Muscle layer of colon (tissue), 2 donors: ENCODE measurements around the gene TRPV6.

Experiments
- H3K27ac ChIP-seq: one replicate; pipeline ENCODE4 v1.7.0; 2013; ENCODE audit warnings: low read depth, mild to moderate bottlenecking, low read length, moderate library complexity
- H3K27me3 ChIP-seq, 2 donors: one replicate each; pipeline ENCODE4 v1.7.0; 2013; ENCODE audit warnings: low read length in 2 of 2, mild to moderate bottlenecking in 2 of 2; ENCODE audit not compliant: insufficient read depth in 2 of 2, control insufficient read depth in 1 of 2
- H3K36me3 ChIP-seq: one replicate; pipeline ENCODE4 v1.7.0; 2013; ENCODE audit warnings: mild to moderate bottlenecking, low read length; ENCODE audit not compliant: insufficient read depth
- H3K4me1 ChIP-seq: one replicate; pipeline ENCODE4 v1.7.0; 2013; ENCODE audit warnings: mild to moderate bottlenecking, low read length; ENCODE audit not compliant: insufficient read depth
- H3K4me3 ChIP-seq, 2 donors: one replicate each; pipeline ENCODE4 v1.7.0; 2013; ENCODE audit warnings: low read length in 2 of 2, low read depth in 1 of 2, mild to moderate bottlenecking in 1 of 2, moderate library complexity in 1 of 2
- H3K9ac ChIP-seq: one replicate; pipeline ENCODE4 v1.7.0; 2013; ENCODE audit warnings: low read length
- H3K9me3 ChIP-seq: one replicate; pipeline ENCODE4 v1.7.0; 2013; ENCODE audit warnings: mild to moderate bottlenecking, low read length
- donor health status: abdominal sarcoma.
- donor health status: Adenocarcinoma of cecum.

Gene TRPV6

DNA sequence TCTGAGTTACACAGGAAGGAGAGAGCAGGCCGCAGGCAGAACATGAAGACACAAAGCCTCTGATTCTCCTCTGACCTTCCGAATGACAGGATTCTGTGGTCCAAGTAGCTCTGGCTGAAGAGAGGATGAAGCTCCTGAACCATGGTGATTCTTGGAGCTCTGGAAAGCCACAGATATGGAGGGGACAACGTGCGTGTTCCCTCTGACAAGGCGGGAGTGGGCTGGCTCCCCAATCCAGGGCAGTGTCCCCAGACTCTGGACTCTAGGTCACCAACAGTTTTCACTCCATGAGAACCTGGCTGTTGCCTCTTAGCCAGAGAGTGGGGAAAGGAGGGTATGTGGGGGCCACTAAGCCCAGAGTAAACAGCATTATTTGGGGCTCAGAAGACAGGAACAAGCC, 7.4 kb upstream of the TRPV6 start:
- no peak overlapping the region for H3K9ac ChIP-seq

DNA sequence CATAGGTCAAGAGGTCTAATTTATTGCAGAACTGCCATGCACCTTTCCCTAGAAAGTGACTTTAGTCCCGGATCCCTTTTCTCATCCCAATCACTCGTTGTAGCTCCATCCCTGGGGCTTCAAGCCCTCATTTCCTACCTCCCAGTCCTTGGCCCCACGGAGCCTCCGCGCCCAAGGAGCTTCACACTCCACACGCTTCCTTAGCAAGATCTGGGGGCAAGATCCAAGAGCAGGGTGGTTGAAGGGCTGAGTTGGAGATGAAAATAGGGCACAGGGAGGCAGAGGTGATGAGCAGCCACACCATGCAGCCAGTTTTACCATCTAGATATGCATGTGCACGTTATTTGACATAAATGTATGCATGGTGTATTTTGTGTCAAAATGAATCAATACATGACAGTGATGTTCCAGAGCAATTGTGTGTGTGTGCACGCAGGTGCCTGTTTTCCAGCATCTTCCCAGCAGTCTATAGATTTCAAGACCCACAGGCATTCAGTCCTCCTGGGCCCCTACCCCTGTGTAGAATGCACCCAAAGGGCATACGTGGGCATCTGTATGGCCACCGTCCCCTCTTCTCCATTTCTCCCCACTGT, 6.0 kb upstream of the TRPV6 start:
- no peaks in the 10 kb centered on the region for H3K4me1 ChIP-seq

More for the DNA sequence above, 7.4 kb upstream of the TRPV6 start:
- H3K4me1 ChIP-seq = no peaks in the 10 kb centered on the region
- H3K9me3 ChIP-seq = no peaks in the 10 kb centered on the region
- no peak overlapping the region for H3K27ac ChIP-seq
- H3K27me3 ChIP-seq = no peaks in the 10 kb centered on the region
- no peak overlapping the region for H3K4me3 ChIP-seq
- H3K36me3 ChIP-seq = no peaks in the 10 kb centered on the region

DNA sequence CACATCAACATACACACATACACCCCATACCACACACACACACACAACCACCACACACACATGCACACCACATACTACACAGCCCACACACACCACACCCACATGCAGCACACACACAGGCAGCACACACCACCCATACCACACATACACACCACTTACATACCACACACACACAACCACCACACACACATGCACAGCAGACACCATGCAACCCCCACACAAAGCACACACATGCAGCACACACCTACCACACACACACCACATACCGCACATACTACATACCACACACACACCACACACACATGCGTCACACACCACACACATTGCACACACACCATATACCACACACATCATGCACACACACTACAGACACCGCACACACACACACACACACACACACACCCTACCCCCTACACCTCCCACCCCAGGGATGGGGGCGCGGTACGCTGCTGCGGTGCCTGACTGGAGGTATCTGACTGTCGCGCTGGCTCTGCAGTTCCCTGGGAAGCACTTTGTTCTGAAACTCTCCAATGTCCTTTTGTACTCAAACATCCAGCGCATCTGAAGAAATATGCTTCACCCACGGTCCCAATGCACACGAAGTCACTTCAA, 5.4 kb upstream of the TRPV6 start:
- Histone ChIP-seq H3K27me3 (no peaks in the 10 kb centered on the region), H3K27ac (no peak overlapping the region), H3K9ac (no peak overlapping the region), H3K9me3 (no peaks in the 10 kb centered on the region), H3K4me1 (no peaks in the 10 kb centered on the region), H3K4me3 (no peak overlapping the region), H3K36me3 (no peaks in the 10 kb centered on the region)

More for the DNA sequence above, 6.0 kb upstream of the TRPV6 start:
- Histone ChIP-seq H3K36me3 (no peaks in the 10 kb centered on the region), H3K9me3 (no peaks in the 10 kb centered on the region), H3K27ac (no peak overlapping the region), H3K27me3 (no peaks in the 10 kb centered on the region), H3K9ac (no peak overlapping the region), H3K4me3 (no peak overlapping the region)

DNA sequence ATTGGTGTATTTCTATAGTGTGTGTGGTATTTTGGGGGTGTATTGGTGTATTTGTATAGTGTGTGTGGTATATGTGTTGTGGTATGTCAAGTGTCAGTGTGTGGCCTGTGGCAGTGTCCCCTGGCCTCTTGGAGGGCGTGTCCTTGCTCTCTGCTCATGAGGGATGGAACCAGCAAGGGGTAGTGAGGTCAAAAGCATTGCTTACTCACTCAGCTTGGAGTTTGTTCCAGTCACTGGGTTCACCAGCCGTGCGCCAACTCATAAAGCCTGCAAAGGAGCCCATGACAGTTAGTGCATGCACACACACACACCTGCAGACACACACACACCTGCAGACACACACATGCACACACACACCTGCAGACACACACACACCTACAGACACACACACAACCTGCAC, 4.3 kb upstream of the TRPV6 start:
- Histone ChIP-seq H3K9ac (no peak overlapping the region), H3K27ac (no peak overlapping the region), H3K4me3 (no peak overlapping the region), H3K9me3 (no peaks in the 10 kb centered on the region), H3K36me3 (no peaks in the 10 kb centered on the region), H3K27me3 (no peaks in the 10 kb centered on the region), H3K4me1 (no peaks in the 10 kb centered on the region)

DNA sequence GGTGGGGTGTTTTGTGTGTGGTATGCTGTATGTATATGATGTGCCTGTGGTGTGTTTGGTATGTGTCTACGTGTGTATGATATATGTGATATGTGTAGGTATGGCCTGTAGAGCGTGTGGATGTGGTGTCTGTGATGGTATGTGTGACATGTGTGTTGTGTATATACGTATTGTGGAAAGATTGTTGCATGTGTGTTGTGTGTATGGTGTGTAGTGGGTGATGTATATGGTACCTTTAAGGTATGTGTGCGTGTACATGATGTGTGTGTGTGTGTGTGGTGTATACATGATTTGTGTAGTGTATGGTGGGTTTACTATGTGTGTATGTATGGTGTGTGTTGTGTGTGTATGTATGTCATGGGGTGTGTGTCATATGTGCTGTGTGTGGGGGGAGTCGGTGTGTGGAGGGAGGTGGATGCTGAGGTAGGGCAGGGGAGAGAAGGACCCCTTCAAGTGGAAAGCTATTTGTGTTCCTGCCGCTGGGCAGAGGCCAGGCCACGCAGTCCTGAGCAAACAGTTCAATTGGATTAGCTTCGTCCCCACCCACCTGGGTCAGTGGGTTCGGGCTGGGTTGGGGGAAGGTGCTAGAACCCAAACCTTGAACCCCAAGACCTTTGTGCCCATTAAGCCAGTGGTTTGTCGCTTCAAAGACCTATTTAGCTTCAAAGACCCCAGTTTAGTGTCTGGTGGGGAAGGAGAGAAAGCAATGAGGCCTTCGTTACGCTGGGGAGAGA, 1.9 kb upstream of the TRPV6 start:
- no peak overlapping the region for H3K9ac ChIP-seq
- no peaks in the 10 kb centered on the region for H3K36me3 ChIP-seq
- H3K4me3 ChIP-seq = no peak overlapping the region
- H3K9me3 ChIP-seq = no peaks in the 10 kb centered on the region
- H3K27ac ChIP-seq = no peak overlapping the region
- no peaks in the 10 kb centered on the region for H3K27me3 ChIP-seq
- H3K4me1 ChIP-seq = no peaks in the 10 kb centered on the region

DNA sequence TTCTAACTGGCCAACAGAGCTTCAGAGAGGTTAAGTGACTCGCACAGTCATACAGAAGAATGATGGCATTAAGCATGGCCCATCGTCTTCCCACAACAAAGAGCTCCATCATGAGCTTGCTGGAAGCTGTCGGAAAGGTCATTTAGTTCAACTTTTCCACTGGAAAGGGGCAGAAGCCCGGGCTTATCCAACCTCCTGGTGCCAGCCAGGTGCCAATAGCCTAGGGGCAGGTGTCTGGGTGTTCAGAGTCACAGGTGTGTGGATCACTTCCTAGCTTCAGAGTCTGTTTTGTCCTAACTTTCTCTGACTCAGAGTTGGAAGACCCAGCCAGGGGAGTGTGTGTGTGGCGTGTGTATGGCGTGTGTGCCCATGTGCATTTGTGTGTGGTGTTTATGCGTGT, 1.3 kb upstream of the TRPV6 start:
- H3K27ac ChIP-seq = no peak overlapping the region
- no peaks in the 10 kb centered on the region for H3K4me1 ChIP-seq
- H3K9ac ChIP-seq = no peak overlapping the region
- no peaks in the 10 kb centered on the region for H3K27me3 ChIP-seq
- no peak overlapping the region for H3K4me3 ChIP-seq
- H3K9me3 ChIP-seq = no peaks in the 10 kb centered on the region
- no peaks in the 10 kb centered on the region for H3K36me3 ChIP-seq

DNA sequence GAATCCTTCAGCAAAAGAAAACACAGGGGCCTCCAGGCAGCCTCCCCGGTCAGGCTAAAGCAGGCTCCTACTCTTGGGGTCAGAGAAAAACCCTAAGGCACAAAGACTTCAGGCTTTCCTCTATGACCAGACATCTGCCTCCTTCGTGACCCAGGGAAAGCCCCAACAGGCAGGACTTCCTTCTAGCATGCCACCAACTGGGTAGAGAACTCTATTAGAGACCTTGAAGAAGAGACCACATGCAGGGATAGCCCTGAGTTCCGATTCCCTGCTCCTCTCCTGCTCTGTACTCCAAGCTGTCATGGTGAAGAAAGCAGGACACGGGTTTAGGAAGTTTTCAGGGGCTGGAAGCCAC, 1.3 kb downstream of the TRPV6 start:
- no peaks in the 10 kb centered on the region for H3K27me3 ChIP-seq
- H3K36me3 ChIP-seq = no peaks in the 10 kb centered on the region
- H3K4me1 ChIP-seq = no peaks in the 10 kb centered on the region
- no peak overlapping the region for H3K9ac ChIP-seq
- no peaks in the 10 kb centered on the region for H3K9me3 ChIP-seq
- H3K27ac ChIP-seq = no peak overlapping the region
- H3K4me3 ChIP-seq = no peak overlapping the region

DNA sequence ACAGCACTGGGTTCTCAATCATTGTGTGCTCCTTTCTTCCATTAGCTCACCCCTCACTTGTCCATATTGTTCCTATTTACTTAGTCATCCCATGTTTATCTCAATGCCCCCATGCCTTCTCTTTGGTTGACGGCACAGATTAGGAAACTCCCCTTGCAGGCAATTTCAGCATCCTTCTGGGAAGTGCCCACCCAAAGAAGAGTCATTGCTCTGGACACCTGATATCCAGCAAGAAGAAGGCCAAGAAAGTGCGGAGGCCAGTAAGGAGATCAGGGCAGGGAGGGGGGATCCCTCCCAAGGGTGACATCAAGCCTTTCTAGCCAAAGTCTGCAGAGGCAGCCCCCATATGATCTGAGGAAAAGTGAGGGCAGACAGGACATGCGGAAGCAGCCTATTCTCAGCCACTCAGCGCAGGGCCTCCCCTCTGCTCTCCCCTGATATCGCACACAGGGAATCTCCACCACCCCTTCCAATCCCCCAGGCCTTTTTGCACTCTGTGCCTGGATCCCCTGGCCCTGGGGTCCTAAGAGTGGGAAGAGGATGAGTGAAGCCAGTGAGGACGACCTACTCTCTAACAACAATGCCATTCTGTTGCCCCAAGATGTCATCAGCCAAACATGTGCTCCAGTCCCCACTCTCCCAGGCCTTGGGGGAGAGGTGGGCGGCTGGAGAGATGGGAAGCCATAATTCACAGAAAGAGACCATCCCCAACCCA, 1.8 kb downstream of the TRPV6 start:
- no peak overlapping the region for H3K9ac ChIP-seq
- H3K4me3 ChIP-seq = no peak overlapping the region
- no peaks in the 10 kb centered on the region for H3K36me3 ChIP-seq
- H3K9me3 ChIP-seq = no peaks in the 10 kb centered on the region
- no peak overlapping the region for H3K27ac ChIP-seq
- no peaks in the 10 kb centered on the region for H3K27me3 ChIP-seq
- H3K4me1 ChIP-seq = no peaks in the 10 kb centered on the region

DNA sequence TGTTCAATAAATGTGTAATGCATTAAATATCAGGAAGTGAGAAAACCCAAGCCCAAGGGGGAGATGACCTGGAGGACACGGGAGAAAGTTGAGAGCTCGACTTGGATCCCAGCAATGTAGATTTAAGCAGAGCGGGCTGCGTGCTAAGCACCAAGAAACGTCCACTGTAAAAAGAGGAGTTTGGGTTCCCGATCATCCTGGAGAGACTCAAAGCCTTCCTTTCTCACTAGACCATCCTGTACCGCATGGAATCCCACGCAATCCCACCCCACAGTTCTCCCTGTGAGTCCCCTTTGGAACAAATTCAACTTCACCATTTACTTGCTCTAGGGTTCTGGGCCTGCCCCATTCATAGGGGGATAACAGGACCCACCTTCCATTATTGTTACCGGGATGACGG, 2.4 kb downstream of the TRPV6 start:
- H3K9ac ChIP-seq = no peak overlapping the region
- H3K4me1 ChIP-seq = no peaks in the 10 kb centered on the region
- no peaks in the 10 kb centered on the region for H3K27me3 ChIP-seq
- no peaks in the 10 kb centered on the region for H3K9me3 ChIP-seq
- no peak overlapping the region for H3K27ac ChIP-seq
- H3K4me3 ChIP-seq = no peak overlapping the region
- no peaks in the 10 kb centered on the region for H3K36me3 ChIP-seq

DNA sequence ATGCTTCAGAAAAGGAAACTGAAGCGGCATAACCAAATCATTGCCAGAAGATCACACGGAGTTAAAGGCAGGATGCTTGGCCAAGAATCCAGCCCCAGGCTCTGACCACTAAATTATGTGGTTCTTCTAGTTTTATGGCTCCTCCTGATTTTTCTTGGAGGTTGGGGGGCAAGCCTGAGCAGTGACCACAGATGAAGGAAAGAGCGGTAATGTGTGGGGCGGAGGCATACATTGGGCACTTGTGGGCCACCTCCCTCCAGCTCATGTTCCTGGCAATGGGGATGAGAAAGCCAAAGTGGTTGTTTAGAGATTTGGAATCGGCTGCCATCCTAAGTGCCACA, 3.2 kb downstream of the TRPV6 start:
- no peak overlapping the region for H3K27ac ChIP-seq
- H3K4me3 ChIP-seq = no peak overlapping the region
- H3K36me3 ChIP-seq = no peaks in the 10 kb centered on the region
- no peaks in the 10 kb centered on the region for H3K4me1 ChIP-seq
- H3K9me3 ChIP-seq = no peaks in the 10 kb centered on the region
- no peak overlapping the region for H3K9ac ChIP-seq
- no peaks in the 10 kb centered on the region for H3K27me3 ChIP-seq

DNA sequence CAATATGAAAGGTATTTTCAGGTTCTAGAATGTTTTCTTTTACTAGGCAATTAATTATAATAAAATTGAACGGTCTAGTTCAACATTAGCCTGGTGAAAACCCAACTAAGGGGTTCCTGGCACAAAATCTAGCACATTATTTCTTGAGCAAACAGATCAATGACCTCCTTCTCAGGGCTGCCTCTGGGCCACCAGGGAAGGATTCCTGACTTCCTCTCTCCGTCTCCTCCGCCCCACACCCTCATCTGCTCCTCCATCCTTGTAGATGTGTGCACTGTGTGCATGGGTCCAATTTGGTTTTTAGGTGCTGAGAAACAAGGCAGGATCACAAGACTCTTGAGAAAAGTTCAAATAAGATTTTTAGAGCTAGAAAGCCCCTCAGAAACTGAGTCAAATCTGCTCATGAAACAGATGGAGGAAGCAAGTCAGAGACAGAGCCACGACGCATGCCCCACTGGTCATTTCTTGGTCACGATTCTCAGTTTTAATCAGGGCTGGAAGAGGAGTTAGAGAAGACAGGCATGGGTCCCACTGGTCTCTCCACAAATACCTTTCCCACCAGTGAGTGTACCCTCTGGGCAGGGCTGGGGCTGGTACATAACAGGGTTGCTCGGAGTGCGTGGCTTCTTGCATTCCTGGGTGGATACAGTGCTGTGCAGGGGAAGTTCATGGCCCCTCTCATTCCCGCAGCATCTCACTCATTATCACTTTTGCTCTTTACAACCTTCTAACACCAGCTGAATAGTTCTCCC, 3.8 kb downstream of the TRPV6 start:
- H3K9me3 ChIP-seq = no peaks in the 10 kb centered on the region
- H3K27me3 ChIP-seq = no peaks in the 10 kb centered on the region
- H3K9ac ChIP-seq = no peak overlapping the region
- no peak overlapping the region for H3K4me3 ChIP-seq
- H3K36me3 ChIP-seq = no peaks in the 10 kb centered on the region
- no peaks in the 10 kb centered on the region for H3K4me1 ChIP-seq
- no peak overlapping the region for H3K27ac ChIP-seq
